Small intestine (tissue), 7 donors: ENCODE results near the gene DOCK1. TPM values are rescaled to one million over a fixed set of nuclear protein-coding genes. Genes with fewer than 3 reads are reported as not detected.

ENCODE experiments used
- DNase-seq, 2 donors: peaks; one replicate each; pipeline versions ENCODE4 v3.0.0 to v3.0.0-alpha.2; 2013
- FAIRE-seq: peaks from 2 replicates; lab custom pipeline; 2012; peaks lifted over from hg19 to GRCh38; lab: Jason Lieb, UNC
- H3K27ac ChIP-seq, 3 donors: one replicate each; pipeline ENCODE4 v1.5.1; 2013; ENCODE audit warnings: low read length in 2 of 3, mild to moderate bottlenecking in 2 of 3, control low read depth in 1 of 3, inconsistent platforms in 1 of 3, low read depth in 1 of 3, moderate library complexity in 1 of 3
- H3K27me3 ChIP-seq, 3 donors: one replicate each; pipeline ENCODE4 v1.6.1; 2013; ENCODE audit warnings: low read length in 3 of 3, inconsistent platforms in 1 of 3; ENCODE audit not compliant: control insufficient read depth in 3 of 3, insufficient read depth in 3 of 3
- H3K36me3 ChIP-seq, 3 donors: one replicate each; pipeline ENCODE4 v1.6.1; 2013; ENCODE audit warnings: low read length in 3 of 3, inconsistent platforms in 1 of 3, low read depth in 1 of 3, mild to moderate bottlenecking in 1 of 3, moderate library complexity in 1 of 3; ENCODE audit not compliant: control insufficient read depth in 3 of 3, insufficient read depth in 2 of 3
- H3K4me1 ChIP-seq, 3 donors: one replicate each; pipeline ENCODE4 v1.6.1; 2013; ENCODE audit warnings: low read length in 2 of 3, inconsistent platforms in 1 of 3, low read depth in 1 of 3, mild to moderate bottlenecking in 1 of 3, moderate library complexity in 1 of 3; ENCODE audit not compliant: control insufficient read depth in 3 of 3, insufficient read depth in 2 of 3
- H3K4me3 ChIP-seq, 3 donors: one replicate each; pipeline ENCODE4 v1.5.1; 2013; ENCODE audit warnings: low read length in 3 of 3, control low read depth in 1 of 3, inconsistent platforms in 1 of 3, low read depth in 1 of 3, mild to moderate bottlenecking in 1 of 3, moderate library complexity in 1 of 3
- H3K9me3 ChIP-seq, 2 donors: one replicate each; pipeline ENCODE4 v1.6.1; 2013; ENCODE audit warnings: low read depth in 1 of 2, low read length in 1 of 2; ENCODE audit not compliant: control insufficient read depth in 2 of 2, insufficient read depth in 1 of 2
- WGBS, 3 donors: extraction: QIAGEN DNeasy Blood & Tissue Kit; methylation state at CpG; one replicate each; pipeline ENCODE4 v1.1.7; 2013; 5-methylcytosine and 5-hydroxymethylcytosine counted together
- polyA plus RNA-seq, 4 donors: library from polyadenylated mRNA; stranded (reverse) in 3 of 4; unstranded in 1 of 4; fragments of 200-250 nt in 3 of 4; fragments of 120-200 nt in 1 of 4; gene quantifications; one replicate each; pipeline versions ENCODE4 v1.2.1 to v1.2.3, GENCODE V29; 2013
- donor health status: healthy with polysubstance abuse.
- donor health status: control.
- donor health status: control.
- donor health status: Bipolar disorder and iron deficiency.
- donor health status: healthy.

Gene DOCK1
- polyA plus RNA-seq, 4 donors, result 16.8 to 27.0 (median 22.1) TPM

- DNase-seq, result peak; percentile 34 to 50
Observed at GRCh38 chr10:126969310-126969709, 64.1 kb downstream of the DOCK1 start.

GRCh38 chr10:126972635-126973414 lies 67.6 kb downstream of the DOCK1 start:
- Histone ChIP-seq H3K9me3 (no peaks in the 10 kb centered on the region), H3K4me3 (no peak overlapping the region), H3K27me3 (no peaks in the 10 kb centered on the region), H3K4me1 (no peaks in the 10 kb centered on the region), H3K27ac (peak overlapping the region in 2 of 3 donors; percentile 19 to 69), H3K36me3 (peaks cover 2 to 35% (median 3%) of the 10 kb centered on the region in 3 donors)
- DNase-seq (peak; percentile 17 to 88), FAIRE-seq (no peak)
- 32 to 42% (median 34%) methylated on average over 11 of the region's 11 CpGs for WGBS, 3 donors

More at GRCh38 chr10:126969310-126969709, 64.1 kb downstream of the DOCK1 start:
- Histone ChIP-seq H3K27me3 (no peaks in the 10 kb centered on the region), H3K4me1 (no peaks in the 10 kb centered on the region), H3K9me3 (no peaks in the 10 kb centered on the region), H3K27ac (no peak overlapping the region), H3K36me3 (peaks cover 0 to 20% (median 0%) of the 10 kb centered on the region in 3 donors), H3K4me3 (no peak overlapping the region)
- FAIRE-seq, result no peak
- WGBS, 3 donors, result 82 to 88% (median 88%) methylated on average over 8 of the region's 8 CpGs

GRCh38 chr10:126975221-126975620 lies 70.0 kb downstream of the DOCK1 start:
- Histone ChIP-seq H3K9me3 (no peaks in the 10 kb centered on the region), H3K36me3 (peaks cover 4 to 39% (median 6%) of the 10 kb centered on the region in 3 donors), H3K4me1 (no peaks in the 10 kb centered on the region), H3K27me3 (no peaks in the 10 kb centered on the region), H3K27ac (no peak overlapping the region), H3K4me3 (no peak overlapping the region)
- no peak for DNase-seq
- FAIRE-seq, result no peak
- 92 to 96% (median 95%) methylated on average over 5 of the region's 5 CpGs for WGBS, 3 donors

- no peaks in the 10 kb centered on the region for H3K4me1 ChIP-seq
- DNase-seq (no peak), FAIRE-seq (no peak)
- H3K9me3 ChIP-seq, result no peaks in the 10 kb centered on the region
- H3K36me3 ChIP-seq, result peaks cover 4 to 31% (median 6%) of the 10 kb centered on the region in 3 donors
- WGBS, 3 donors, result 65 to 88% (median 72%) methylated on average over 6 of the region's 6 CpGs
- H3K27me3 ChIP-seq, result no peaks in the 10 kb centered on the region
- H3K27ac ChIP-seq, result no peak overlapping the region
- H3K4me3 ChIP-seq, result no peak overlapping the region
Observed at GRCh38 chr10:126977216-126977615, 72.0 kb downstream of the DOCK1 start.

GRCh38 chr10:126979311-126979710 lies 74.1 kb downstream of the DOCK1 start:
- Histone ChIP-seq H3K27me3 (no peaks in the 10 kb centered on the region), H3K9me3 (no peaks in the 10 kb centered on the region), H3K36me3 (peaks cover 4 to 33% (median 6%) of the 10 kb centered on the region in 3 donors), H3K27ac (no peak overlapping the region), H3K4me1 (no peaks in the 10 kb centered on the region), H3K4me3 (no peak overlapping the region)
- 84 to 94% (median 90%) methylated on average over 1 of the region's 1 CpG for WGBS, 3 donors
- no peak for FAIRE-seq
- no peak for DNase-seq

GRCh38 chr10:126993208-126993607 lies 88.0 kb downstream of the DOCK1 start:
- no peak overlapping the region for H3K4me3 ChIP-seq
- H3K27me3 ChIP-seq, result no peaks in the 10 kb centered on the region
- FAIRE-seq (no peak), DNase-seq (no peak)
- H3K4me1 ChIP-seq, result no peaks in the 10 kb centered on the region
- 91 to 95% (median 92%) methylated on average over 7 of the region's 7 CpGs for WGBS, 3 donors
- no peaks in the 10 kb centered on the region for H3K9me3 ChIP-seq
- peaks cover 9 to 20% (median 19%) of the 10 kb centered on the region in 3 donors for H3K36me3 ChIP-seq
- no peak overlapping the region for H3K27ac ChIP-seq

GRCh38 chr10:126997801-126998590 lies 92.8 kb downstream of the DOCK1 start:
- no peaks in the 10 kb centered on the region for H3K27me3 ChIP-seq
- no peaks in the 10 kb centered on the region for H3K9me3 ChIP-seq
- H3K4me1 ChIP-seq, result no peaks in the 10 kb centered on the region
- no peak overlapping the region for H3K4me3 ChIP-seq
- no peak overlapping the region for H3K27ac ChIP-seq
- H3K36me3 ChIP-seq, result peaks cover 6 to 26% (median 6%) of the 10 kb centered on the region in 3 donors
- FAIRE-seq, result no peak
- DNase-seq, result no peak
- WGBS, 3 donors, result 91 to 97% (median 94%) methylated on average over 8 of the region's 8 CpGs

- FAIRE-seq, result no peak
- Histone ChIP-seq H3K4me3 (no peak overlapping the region), H3K9me3 (no peaks in the 10 kb centered on the region), H3K4me1 (no peaks in the 10 kb centered on the region), H3K27ac (no peak overlapping the region), H3K27me3 (no peaks in the 10 kb centered on the region), H3K36me3 (peaks cover 6 to 30% (median 6%) of the 10 kb centered on the region in 3 donors)
- 92 to 94% (median 93%) methylated on average over 12 of the region's 12 CpGs for WGBS, 3 donors
- DNase-seq, result no peak
Observed at GRCh38 chr10:127000598-127000997, 95.4 kb downstream of the DOCK1 start.
